ENCODE data around the gene ARSG. TPM values are rescaled to one million over a fixed set of nuclear protein-coding genes. Genes with fewer than 3 reads are reported as not detected.

Gene ARSG
- total and polyA plus RNA-seq, 2 of the 13 experiments (the other 11 are each of a cell fraction or from before 2014, with no cell fraction given): 3.7 to 15.2 TPM

DNA sequence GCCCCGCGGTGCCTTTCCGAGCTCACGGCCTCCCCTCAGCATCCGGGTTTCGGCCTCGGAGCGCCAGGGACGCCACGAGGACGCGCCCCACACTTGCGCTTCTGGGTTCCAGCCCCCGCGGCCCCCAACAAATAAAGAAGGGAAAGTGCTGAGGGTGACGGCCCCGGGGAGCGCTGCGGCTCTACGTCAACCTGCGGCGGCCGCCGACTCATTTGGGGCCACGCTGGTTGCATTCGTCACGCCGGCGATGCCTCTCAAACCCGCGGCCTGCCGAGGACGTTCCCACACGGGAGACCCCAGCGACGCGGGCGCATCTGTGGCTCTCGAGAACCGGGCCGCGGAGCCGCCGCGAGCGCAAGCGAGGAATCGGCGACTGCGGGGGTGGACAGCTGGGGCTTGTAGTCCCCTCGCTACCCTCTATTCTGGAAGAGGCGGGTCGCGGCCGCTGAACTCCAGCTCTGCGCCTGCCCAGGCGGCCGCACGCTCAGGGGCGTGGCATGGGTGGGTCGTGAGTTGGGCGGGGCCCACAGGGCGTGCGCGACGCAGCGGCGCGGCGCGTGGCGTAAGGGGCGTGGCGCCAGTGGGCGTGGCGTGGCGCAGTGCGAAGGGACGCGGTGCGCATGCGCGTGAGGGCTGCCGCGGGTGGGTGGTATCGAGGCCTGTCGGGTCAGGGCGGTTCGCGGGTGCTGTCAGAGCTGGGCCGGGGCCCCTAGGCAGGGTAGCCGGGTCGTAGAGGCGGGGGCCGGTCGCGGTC lies 43.7 kb upstream of the ARSG start, which contains the start of gene AMZ2 (continued):
- TF ChIP-seq ZNF24 (IDR thresholded peaks at IDR 0.05): no peak
- TF ChIP-seq MXI1 (IDR thresholded peaks at IDR 0.05; ENCODE audit: borderline replicate concordance, low read depth, low read length): peak; percentile 96; the same call in 2 of the 3 replicates
- 0 out of 2 replicates have a peak, but pooled peaks have one; percentile 51 for TF ChIP-seq SATB2 (CRISPR knock-in tag; IDR thresholded peaks at IDR 0.05)
- TF ChIP-seq IKZF5 (CRISPR knock-in tag; IDR thresholded peaks at IDR 0.05): peak; percentile 86
- peak; percentile 96 for TF ChIP-seq ZNF883 (CRISPR knock-in tag; IDR thresholded peaks at IDR 0.05; ENCODE audit: not compliant biosample characterization)
- TF ChIP-seq RCOR2 (CRISPR knock-in tag; IDR thresholded peaks at IDR 0.05): peak; percentile 40; the same call in 1 of the 2 replicates
- TF ChIP-seq CREBL2 (CRISPR knock-in tag; IDR thresholded peaks at IDR 0.05; ENCODE audit: borderline replicate concordance): no peak; the same call in 1 of the 2 replicates
- TF ChIP-seq, protein P1, sequence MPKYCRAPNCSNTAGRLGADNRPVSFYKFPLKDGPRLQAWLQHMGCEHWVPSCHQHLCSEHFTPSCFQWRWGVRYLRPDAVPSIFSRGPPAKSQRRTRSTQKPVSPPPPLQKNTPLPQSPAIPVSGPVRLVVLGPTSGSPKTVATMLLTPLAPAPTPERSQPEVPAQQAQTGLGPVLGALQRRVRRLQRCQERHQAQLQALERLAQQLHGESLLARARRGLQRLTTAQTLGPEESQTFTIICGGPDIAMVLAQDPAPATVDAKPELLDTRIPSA (CRISPR knock-in tag; IDR thresholded peaks at IDR 0.05; ENCODE audit: borderline replicate concordance): peak; percentile 45; the same call in 1 of the 2 replicates
- TF ChIP-seq, protein P2, sequence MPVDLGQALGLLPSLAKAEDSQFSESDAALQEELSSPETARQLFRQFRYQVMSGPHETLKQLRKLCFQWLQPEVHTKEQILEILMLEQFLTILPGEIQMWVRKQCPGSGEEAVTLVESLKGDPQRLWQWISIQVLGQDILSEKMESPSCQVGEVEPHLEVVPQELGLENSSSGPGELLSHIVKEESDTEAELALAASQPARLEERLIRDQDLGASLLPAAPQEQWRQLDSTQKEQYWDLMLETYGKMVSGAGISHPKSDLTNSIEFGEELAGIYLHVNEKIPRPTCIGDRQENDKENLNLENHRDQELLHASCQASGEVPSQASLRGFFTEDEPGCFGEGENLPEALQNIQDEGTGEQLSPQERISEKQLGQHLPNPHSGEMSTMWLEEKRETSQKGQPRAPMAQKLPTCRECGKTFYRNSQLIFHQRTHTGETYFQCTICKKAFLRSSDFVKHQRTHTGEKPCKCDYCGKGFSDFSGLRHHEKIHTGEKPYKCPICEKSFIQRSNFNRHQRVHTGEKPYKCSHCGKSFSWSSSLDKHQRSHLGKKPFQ (CRISPR knock-in tag; IDR thresholded peaks at IDR 0.05; ENCODE audit: insufficient replicate concordance): peak; percentile 91
- peak; percentile 96 for TF ChIP-seq REPIN1 (CRISPR knock-in tag; IDR thresholded peaks at IDR 0.05; ENCODE audit: borderline replicate concordance, low read depth)
- no peak for TF ChIP-seq SETDB1 (CRISPR knock-in tag; IDR thresholded peaks at IDR 0.05; ENCODE audit: borderline replicate concordance)
- TF ChIP-seq ARHGAP35 (CRISPR knock-in tag; IDR thresholded peaks at IDR 0.05; ENCODE audit: borderline replicate concordance): peak; percentile 56; the same call in 1 of the 2 replicates
- 0 out of 4 replicates have a peak, but pooled peaks of 1 of the 2 experiments have one; percentile 52 for TF ChIP-seq ATF4 (CRISPR knock-in tag; IDR thresholded peaks at IDR 0.05)
- TF ChIP-seq HNF4G (IDR thresholded peaks at IDR 0.05; ENCODE audit: borderline replicate concordance, low read depth, low read length): no peak; the same call in 1 of the 2 replicates
- peak; percentile 52; the same call in 1 of the 2 replicates for TF ChIP-seq HNF4G (CRISPR knock-in tag; IDR thresholded peaks at IDR 0.05; ENCODE audit: borderline replicate concordance, low read depth)
- TF ChIP-seq ZNF530 (CRISPR knock-in tag; IDR thresholded peaks at IDR 0.05; ENCODE audit: low read depth): no peak
- peak; percentile 78; the same call in 1 of the 2 replicates for TF ChIP-seq SMAD9 (CRISPR knock-in tag; IDR thresholded peaks at IDR 0.05)
- TF ChIP-seq KLF6 (CRISPR knock-in tag; IDR thresholded peaks at IDR 0.05): peak; percentile 97
- TF ChIP-seq, protein P3, sequence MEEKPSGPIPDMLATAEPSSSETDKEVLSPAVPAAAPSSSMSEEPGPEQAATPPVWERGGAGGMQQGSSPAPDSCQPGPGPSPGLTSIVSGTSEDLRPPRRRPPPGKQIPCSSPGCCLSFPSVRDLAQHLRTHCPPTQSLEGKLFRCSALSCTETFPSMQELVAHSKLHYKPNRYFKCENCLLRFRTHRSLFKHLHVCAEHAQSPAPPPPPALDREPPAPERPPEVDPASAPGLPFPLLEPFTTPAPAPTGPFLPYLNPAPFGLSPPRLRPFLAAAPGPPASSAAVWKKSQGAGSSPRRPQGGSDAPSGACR (CRISPR knock-in tag; IDR thresholded peaks at IDR 0.05): peak; percentile 88
